ENCODE data around the gene SPEF1.

SPEF1 gene

DNA sequence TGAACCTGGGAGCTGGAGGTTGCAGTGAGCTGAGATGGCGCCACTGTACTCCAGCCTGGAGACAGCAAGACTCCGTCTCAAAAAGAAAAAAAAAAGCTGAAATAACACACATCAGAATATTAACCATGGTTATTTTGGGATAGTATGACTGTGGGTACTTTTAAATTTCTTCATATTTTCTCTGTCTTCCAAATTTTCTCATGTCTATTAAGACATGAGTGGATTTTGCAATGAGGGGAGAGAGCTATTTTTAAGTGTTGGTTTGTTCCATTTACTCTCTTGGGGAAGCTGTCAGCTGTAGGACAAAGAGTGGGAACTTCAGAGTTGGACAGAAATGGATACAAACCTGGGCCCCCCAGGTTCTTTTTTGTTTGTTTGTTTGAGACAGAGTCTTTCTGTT lies 24.0 kb downstream of the SPEF1 start:
- Histone ChIP-seq H3K27ac (ENCODE audit: poor library complexity, severe bottlenecking) (no peak overlapping the region), H3K4me3 (ENCODE audit: severe bottlenecking) (no peak overlapping the region), H3K27me3 (ENCODE audit: insufficient read depth, poor library complexity, severe bottlenecking) (no peaks in the 10 kb centered on the region), H3K36me3 (ENCODE audit: low read depth) (peaks cover 20% of the 10 kb centered on the region), H3K9me3 (ENCODE audit: severe bottlenecking) (no peaks in the 10 kb centered on the region), H3K4me1 (ENCODE audit: insufficient read depth, poor library complexity, severe bottlenecking) (no peaks in the 10 kb centered on the region)
- no peak for ATAC-seq (ENCODE audit: low read depth)
- no peak for DNase-seq (ENCODE audit: low spot score)
- TF ChIP-seq, protein P1, sequence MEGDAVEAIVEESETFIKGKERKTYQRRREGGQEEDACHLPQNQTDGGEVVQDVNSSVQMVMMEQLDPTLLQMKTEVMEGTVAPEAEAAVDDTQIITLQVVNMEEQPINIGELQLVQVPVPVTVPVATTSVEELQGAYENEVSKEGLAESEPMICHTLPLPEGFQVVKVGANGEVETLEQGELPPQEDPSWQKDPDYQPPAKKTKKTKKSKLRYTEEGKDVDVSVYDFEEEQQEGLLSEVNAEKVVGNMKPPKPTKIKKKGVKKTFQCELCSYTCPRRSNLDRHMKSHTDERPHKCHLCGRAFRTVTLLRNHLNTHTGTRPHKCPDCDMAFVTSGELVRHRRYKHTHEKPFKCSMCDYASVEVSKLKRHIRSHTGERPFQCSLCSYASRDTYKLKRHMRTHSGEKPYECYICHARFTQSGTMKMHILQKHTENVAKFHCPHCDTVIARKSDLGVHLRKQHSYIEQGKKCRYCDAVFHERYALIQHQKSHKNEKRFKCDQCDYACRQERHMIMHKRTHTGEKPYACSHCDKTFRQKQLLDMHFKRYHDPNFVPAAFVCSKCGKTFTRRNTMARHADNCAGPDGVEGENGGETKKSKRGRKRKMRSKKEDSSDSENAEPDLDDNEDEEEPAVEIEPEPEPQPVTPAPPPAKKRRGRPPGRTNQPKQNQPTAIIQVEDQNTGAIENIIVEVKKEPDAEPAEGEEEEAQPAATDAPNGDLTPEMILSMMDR (IDR thresholded peaks at IDR 0.05; ENCODE audit: poor library complexity, severe bottlenecking): no peak

DNA sequence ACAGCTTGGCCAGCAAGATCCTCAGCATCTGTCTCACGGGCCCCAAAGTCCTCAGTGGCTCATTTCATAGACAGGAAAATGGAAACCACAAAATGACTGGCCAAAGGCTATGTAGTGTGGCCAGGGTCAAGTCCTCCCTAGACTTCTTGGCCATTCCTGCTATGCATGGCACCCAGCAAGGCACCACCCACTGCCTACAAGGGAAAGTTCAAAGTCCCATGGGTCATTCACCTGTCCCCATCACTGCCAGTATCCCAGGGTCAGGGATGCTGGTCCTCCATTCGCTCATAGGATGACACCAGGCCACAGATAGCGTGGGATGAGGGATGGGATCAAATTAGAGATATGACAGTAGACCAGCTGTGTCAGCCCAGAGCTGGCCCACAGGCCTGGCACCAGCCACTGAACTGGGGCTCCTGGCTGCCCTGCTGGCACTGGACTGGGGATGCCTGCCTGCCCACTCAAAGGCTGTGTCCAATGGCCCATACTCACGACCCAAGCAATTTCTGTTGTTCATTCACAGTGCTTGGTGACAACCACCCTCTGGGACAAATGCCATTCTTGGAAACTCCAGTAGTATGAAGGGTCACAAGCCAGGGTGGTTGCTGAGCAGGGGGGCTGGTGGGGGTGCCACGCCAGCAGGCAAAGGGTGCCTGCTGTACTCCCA lies 25.3 kb downstream of the SPEF1 start:
- DNase-seq (ENCODE audit: low spot score): no peak
- Histone ChIP-seq H3K36me3 (ENCODE audit: low read depth) (peaks cover 16% of the 10 kb centered on the region), H3K9me3 (ENCODE audit: severe bottlenecking) (no peaks in the 10 kb centered on the region), H3K27me3 (ENCODE audit: insufficient read depth, poor library complexity, severe bottlenecking) (peaks cover 5% of the 10 kb centered on the region), H3K4me3 (ENCODE audit: severe bottlenecking) (no peak overlapping the region), H3K4me1 (ENCODE audit: insufficient read depth, poor library complexity, severe bottlenecking) (no peaks in the 10 kb centered on the region), H3K27ac (ENCODE audit: poor library complexity, severe bottlenecking) (no peak overlapping the region)
- TF ChIP-seq, protein P1 (IDR thresholded peaks at IDR 0.05; ENCODE audit: poor library complexity, severe bottlenecking): no peak
- no peak for ATAC-seq (ENCODE audit: low read depth)

DNA sequence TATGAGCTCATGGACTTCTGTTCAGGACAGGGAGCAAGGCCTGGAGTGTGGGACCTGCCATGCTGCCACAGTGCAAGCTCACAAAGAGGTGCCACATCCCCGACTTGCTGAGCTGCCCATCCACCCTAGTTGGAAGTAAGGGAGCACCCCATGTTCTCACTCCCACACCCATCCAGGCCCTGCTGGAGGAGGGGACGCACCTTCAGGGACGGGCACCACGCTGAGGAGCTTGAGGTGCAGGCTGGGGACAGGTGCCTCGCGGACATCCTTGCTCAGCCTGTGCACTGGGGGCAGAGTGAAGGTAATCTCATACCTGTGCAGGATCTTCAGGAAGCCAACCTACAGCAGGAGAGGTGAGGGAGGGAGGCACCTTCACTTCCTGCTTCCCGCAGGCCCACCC lies 26.0 kb downstream of the SPEF1 start:
- no peaks in the 10 kb centered on the region for H3K9me3 ChIP-seq (ENCODE audit: severe bottlenecking)
- DNase-seq (ENCODE audit: low spot score) (no peak), ATAC-seq (ENCODE audit: low read depth) (no peak)
- TF ChIP-seq, protein P1 (IDR thresholded peaks at IDR 0.05; ENCODE audit: poor library complexity, severe bottlenecking): no peak
- H3K4me3 ChIP-seq (ENCODE audit: severe bottlenecking): no peak overlapping the region
- peaks cover 12% of the 10 kb centered on the region for H3K27me3 ChIP-seq (ENCODE audit: insufficient read depth, poor library complexity, severe bottlenecking)
- H3K36me3 ChIP-seq (ENCODE audit: low read depth): peaks cover 16% of the 10 kb centered on the region
- no peaks in the 10 kb centered on the region for H3K4me1 ChIP-seq (ENCODE audit: insufficient read depth, poor library complexity, severe bottlenecking)
- H3K27ac ChIP-seq (ENCODE audit: poor library complexity, severe bottlenecking): no peak overlapping the region

DNA sequence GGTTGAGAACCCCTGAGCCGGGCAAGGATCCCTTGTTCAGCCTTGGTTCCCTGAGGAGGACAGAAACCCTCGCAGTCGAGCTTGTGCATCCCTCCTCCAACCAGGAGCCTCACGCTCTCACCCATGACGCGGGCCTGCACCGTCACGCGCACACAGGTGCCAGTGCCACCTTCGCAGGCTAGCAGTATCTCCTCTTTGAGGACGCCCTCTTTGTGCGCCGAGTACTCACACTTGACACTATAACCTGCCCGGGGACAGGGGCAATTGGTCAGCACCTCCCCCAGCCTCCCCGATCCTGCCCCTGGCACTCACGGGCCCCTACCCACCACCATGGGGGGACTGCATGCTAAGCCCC lies 27.0 kb downstream of the SPEF1 start:
- H3K4me3 ChIP-seq (ENCODE audit: severe bottlenecking): no peak overlapping the region
- peaks cover 22% of the 10 kb centered on the region for H3K27me3 ChIP-seq (ENCODE audit: insufficient read depth, poor library complexity, severe bottlenecking)
- H3K9me3 ChIP-seq (ENCODE audit: severe bottlenecking): no peaks in the 10 kb centered on the region
- no peak for ATAC-seq (ENCODE audit: low read depth)
- H3K36me3 ChIP-seq (ENCODE audit: low read depth): peaks cover 16% of the 10 kb centered on the region
- DNase-seq (ENCODE audit: low spot score): no peak
- TF ChIP-seq, protein P1 (IDR thresholded peaks at IDR 0.05; ENCODE audit: poor library complexity, severe bottlenecking): no peak
- no peaks in the 10 kb centered on the region for H3K4me1 ChIP-seq (ENCODE audit: insufficient read depth, poor library complexity, severe bottlenecking)
- H3K27ac ChIP-seq (ENCODE audit: poor library complexity, severe bottlenecking): no peak overlapping the region

DNA sequence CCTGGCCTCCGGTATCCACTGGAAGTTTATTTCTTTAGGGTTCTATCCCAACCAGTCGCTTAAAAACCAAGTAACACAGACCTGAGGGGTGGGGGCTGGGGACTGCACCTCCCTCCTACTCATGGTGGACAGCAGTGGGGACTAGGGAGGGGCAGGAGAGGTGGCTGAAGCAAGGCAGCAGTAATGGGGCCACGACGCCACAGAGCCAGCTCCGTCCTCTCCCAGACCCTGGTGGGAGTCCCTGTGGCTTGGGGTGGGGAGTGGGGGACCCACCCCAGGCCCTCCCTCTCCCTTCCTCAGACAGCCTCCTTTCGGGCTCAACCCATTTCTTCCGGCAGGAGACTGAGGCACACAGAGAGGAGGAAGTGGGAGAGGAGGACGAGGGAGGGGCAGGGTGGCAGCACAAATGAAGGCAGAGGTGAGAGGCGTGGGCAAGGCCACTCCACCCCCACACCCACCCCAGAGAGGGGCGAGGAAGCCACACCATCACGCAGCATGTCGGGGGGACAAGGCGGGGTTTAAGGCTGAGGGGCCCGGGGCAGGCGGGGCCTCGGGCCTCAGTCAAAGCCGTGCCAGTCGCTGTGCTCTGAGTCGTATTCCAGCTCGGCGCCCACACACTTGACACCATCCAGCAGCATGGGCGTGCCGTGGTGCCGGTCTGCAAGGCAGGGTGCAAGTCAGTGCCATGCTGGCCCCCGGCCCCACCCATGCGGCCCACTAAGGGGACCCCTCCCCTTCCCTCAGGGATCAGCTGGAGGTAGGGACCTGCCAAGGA lies 27.6 kb downstream of the SPEF1 start:
- DNase-seq (ENCODE audit: low spot score): no peak
- ATAC-seq (ENCODE audit: low read depth): no peak
- H3K9me3 ChIP-seq (ENCODE audit: severe bottlenecking): no peaks in the 10 kb centered on the region
- TF ChIP-seq, protein P1 (IDR thresholded peaks at IDR 0.05; ENCODE audit: poor library complexity, severe bottlenecking): no peak
- H3K36me3 ChIP-seq (ENCODE audit: low read depth): peaks cover 16% of the 10 kb centered on the region
- no peak overlapping the region for H3K4me3 ChIP-seq (ENCODE audit: severe bottlenecking)
- H3K4me1 ChIP-seq (ENCODE audit: insufficient read depth, poor library complexity, severe bottlenecking): no peaks in the 10 kb centered on the region
- no peak overlapping the region for H3K27ac ChIP-seq (ENCODE audit: poor library complexity, severe bottlenecking)
- peaks cover 23% of the 10 kb centered on the region for H3K27me3 ChIP-seq (ENCODE audit: insufficient read depth, poor library complexity, severe bottlenecking)
